Neural cell (in vitro differentiated cells): Measurements from ENCODE around the gene JMJD1C. TPM values are rescaled to one million over a fixed set of nuclear protein-coding genes. Genes with fewer than 3 reads are reported as not detected.

Experiments used
- H2AFZ ChIP-seq: fragments of 200-600, 300-800 bp; sonication (generic), shearing (Covaris generic); 2 replicates; pipeline ENCODE4 v1.6.0; 2014; ENCODE audit warnings: low read depth, mild to moderate bottlenecking, antibody characterized with exemption, low read length, moderate library complexity
- H3F3A ChIP-seq: fragments of 200-600 bp; shearing (Covaris generic); 2 replicates; pipeline ENCODE4 v1.6.1; 2016; ENCODE audit warnings: mild to moderate bottlenecking, moderate library complexity, mixed read lengths, antibody characterized with exemption, low read length; ENCODE audit not compliant: insufficient read depth, poor library complexity, severe bottlenecking
- H3K27ac ChIP-seq: fragments of 200-600, 300-800 bp; sonication (generic), shearing (Covaris generic); 2 replicates; pipeline ENCODE4 v1.5.1; 2014; ENCODE audit warnings: mild to moderate bottlenecking, low read length, moderate library complexity
- H3K27me3 ChIP-seq: fragments of 300-800, 200-600 bp; sonication (generic), shearing (Covaris generic); 2 replicates; pipeline ENCODE4 v1.6.0; 2014; ENCODE audit warnings: mild to moderate bottlenecking, low read depth, low read length, moderate library complexity; ENCODE audit not compliant: insufficient read depth
- H3K36me3 ChIP-seq: fragments of 300-800, 200-600 bp; sonication (generic), shearing (Covaris generic); 2 replicates; pipeline ENCODE4 v1.5.1; 2014; ENCODE audit warnings: mild to moderate bottlenecking, antibody characterized with exemption, low read length, moderate library complexity; ENCODE audit not compliant: insufficient read depth
- H3K4me2 ChIP-seq: fragments of 300-800, 200-600 bp; sonication (generic), shearing (Covaris generic); 2 replicates; pipeline ENCODE4 v1.6.0; 2014; ENCODE audit warnings: mild to moderate bottlenecking, low read length
- H3K4me3 ChIP-seq: fragments of 300-800, 200-600 bp; sonication (generic), shearing (Covaris generic); 2 replicates; pipeline ENCODE4 v1.5.1; 2014; ENCODE audit warnings: mild to moderate bottlenecking, low read length, moderate library complexity
- H3K79me2 ChIP-seq: fragments of 200-600 bp; shearing (Covaris generic); replicated peaks from 2 replicates; pipeline ENCODE4 v1.6.0; 2014; ENCODE audit warnings: mild to moderate bottlenecking, low read length, moderate library complexity; ENCODE audit not compliant: insufficient read depth
- H3K9ac ChIP-seq: fragments of 300-800, 200-600 bp; sonication (generic), shearing (Covaris generic); 2 replicates; pipeline ENCODE4 v1.6.1; 2016; ENCODE audit warnings: mild to moderate bottlenecking, low read length, mixed read lengths
- H3K9me2 ChIP-seq: fragments of 200-600 bp; shearing (Covaris generic); 2 replicates; pipeline ENCODE4 v1.6.1; 2016; ENCODE audit warnings: mild to moderate bottlenecking, low read length, mixed read lengths; ENCODE audit not compliant: insufficient read depth
- H3K9me3 ChIP-seq: fragments of 200-600, 300-800 bp; sonication (generic), shearing (Covaris generic); 2 replicates; pipeline ENCODE4 v1.6.1; 2016; ENCODE audit warnings: mild to moderate bottlenecking, mixed run types, low read length, moderate library complexity, mixed read lengths
- H4K20me1 ChIP-seq: fragments of 200-600 bp; shearing (Covaris generic); 2 replicates; pipeline ENCODE4 v1.6.1; 2016; ENCODE audit warnings: mild to moderate bottlenecking, mixed run types; ENCODE audit not compliant: insufficient read depth
- CTCF ChIP-seq: fragments of 450-650 bp; IDR thresholded peaks from 2 replicates; pipeline ENCODE4 v1.5.1; 2014; ENCODE audit warnings: antibody characterized with exemption, mild to moderate bottlenecking, moderate library complexity; ENCODE audit not compliant: poor library complexity, severe bottlenecking
- EP300 ChIP-seq: fragments of 450-650 bp; conservative IDR thresholded peaks from 2 replicates; pipeline ENCODE4 v1.6.1; 2014; ENCODE audit warnings: antibody characterized with exemption, mild to moderate bottlenecking, moderate library complexity; ENCODE audit not compliant: poor library complexity, severe bottlenecking
- EZH2 ChIP-seq: fragments of 200-600, 300-800 bp; shearing (Covaris generic), sonication (generic); IDR thresholded peaks from 2 replicates; pipeline ENCODE4 v1.6.1; 2014; ENCODE audit warnings: antibody characterized with exemption, low read length, borderline replicate concordance, mild to moderate bottlenecking; ENCODE audit not compliant: insufficient read depth, poor library complexity, severe bottlenecking
- MXI1 ChIP-seq: fragments of 450-650 bp; conservative IDR thresholded peaks from 2 replicates; pipeline ENCODE4 v1.6.1; 2014; ENCODE audit warnings: antibody characterized with exemption, mild to moderate bottlenecking; ENCODE audit not compliant: poor library complexity, severe bottlenecking
- POLR2AphosphoS5 ChIP-seq: IDR thresholded peaks from 2 replicates; pipeline ENCODE4 v1.6.1; 2012
- RAD21 ChIP-seq: fragments of 450-650 bp; conservative IDR thresholded peaks from 2 replicates; pipeline ENCODE4 v1.6.1; 2014; ENCODE audit warnings: antibody characterized with exemption, mild to moderate bottlenecking, moderate library complexity
- SMC3 ChIP-seq: fragments of 450-650 bp; conservative IDR thresholded peaks from 2 replicates; pipeline ENCODE4 v1.6.1; 2014; ENCODE audit warnings: antibody characterized with exemption, mild to moderate bottlenecking, moderate library complexity; ENCODE audit not compliant: poor library complexity
- TAF1 ChIP-seq: IDR thresholded peaks from 2 replicates; pipeline ENCODE4 v1.6.1; 2012; ENCODE audit warnings: low read depth
- polyA plus RNA-seq: library from polyadenylated mRNA; depleted of rRNA; stranded (reverse); fragments of >200 nt; gene quantifications from 2 replicates; pipeline ENCODE4 v1.2.3, GENCODE V29; 2014
- TF ChIP-seq, protein P1 (sequence below): IDR thresholded peaks from 2 replicates; pipeline ENCODE4 v1.6.1; 2012; ENCODE audit warnings: borderline replicate concordance

The JMJD1C gene
- polyA plus RNA-seq, 1 donor from 2014 or later, result 108 TPM

DNA sequence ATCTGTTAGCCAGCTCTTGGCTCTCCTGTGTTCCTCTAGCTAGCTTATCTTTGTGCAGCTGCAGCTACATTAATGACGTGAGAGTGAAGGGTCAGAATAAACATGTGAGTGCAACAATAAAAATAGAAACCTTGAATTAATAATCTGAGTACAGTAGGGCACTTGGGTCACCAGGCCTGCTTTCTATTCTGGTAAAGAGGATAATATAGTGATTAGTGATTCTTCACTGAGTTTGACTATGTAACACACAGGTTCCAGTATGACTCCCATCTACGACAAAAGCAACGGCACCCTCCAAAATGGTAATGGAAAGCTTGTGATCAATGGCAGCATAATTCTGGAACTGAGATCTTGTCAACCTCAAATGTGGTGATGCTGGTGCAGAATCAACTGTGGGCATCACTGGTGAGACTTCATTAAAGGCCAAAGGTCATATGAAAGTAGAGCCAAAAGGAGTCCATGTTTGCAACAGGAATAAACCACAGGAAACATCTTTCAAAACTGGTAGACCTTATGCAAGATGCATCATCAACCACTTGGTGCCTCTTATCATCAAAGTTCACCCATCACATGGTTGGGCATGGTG, 255.1 kb downstream of the JMJD1C start:
- Histone ChIP-seq H3K9me2 (no peaks in the 10 kb centered on the region), H3K9ac (no peak overlapping the region), H3K4me2 (no peak overlapping the region), H3K79me2 (no peaks in the 10 kb centered on the region), H3K27ac (no peak overlapping the region), H2AFZ (no peak overlapping the region), H3K36me3 (peaks cover 9% of the 10 kb centered on the region), H4K20me1 (no peaks in the 10 kb centered on the region), H3K27me3 (no peaks in the 10 kb centered on the region), H3K4me3 (no peak overlapping the region), H3K9me3 (no peaks in the 10 kb centered on the region), H3F3A (no peaks in the 10 kb centered on the region)
- no peak for TF ChIP-seq RAD21
- no peak for TF ChIP-seq POLR2AphosphoS5
- no peak for TF ChIP-seq MXI1
- TF ChIP-seq EZH2, result no peak
- TF ChIP-seq, protein P1, sequence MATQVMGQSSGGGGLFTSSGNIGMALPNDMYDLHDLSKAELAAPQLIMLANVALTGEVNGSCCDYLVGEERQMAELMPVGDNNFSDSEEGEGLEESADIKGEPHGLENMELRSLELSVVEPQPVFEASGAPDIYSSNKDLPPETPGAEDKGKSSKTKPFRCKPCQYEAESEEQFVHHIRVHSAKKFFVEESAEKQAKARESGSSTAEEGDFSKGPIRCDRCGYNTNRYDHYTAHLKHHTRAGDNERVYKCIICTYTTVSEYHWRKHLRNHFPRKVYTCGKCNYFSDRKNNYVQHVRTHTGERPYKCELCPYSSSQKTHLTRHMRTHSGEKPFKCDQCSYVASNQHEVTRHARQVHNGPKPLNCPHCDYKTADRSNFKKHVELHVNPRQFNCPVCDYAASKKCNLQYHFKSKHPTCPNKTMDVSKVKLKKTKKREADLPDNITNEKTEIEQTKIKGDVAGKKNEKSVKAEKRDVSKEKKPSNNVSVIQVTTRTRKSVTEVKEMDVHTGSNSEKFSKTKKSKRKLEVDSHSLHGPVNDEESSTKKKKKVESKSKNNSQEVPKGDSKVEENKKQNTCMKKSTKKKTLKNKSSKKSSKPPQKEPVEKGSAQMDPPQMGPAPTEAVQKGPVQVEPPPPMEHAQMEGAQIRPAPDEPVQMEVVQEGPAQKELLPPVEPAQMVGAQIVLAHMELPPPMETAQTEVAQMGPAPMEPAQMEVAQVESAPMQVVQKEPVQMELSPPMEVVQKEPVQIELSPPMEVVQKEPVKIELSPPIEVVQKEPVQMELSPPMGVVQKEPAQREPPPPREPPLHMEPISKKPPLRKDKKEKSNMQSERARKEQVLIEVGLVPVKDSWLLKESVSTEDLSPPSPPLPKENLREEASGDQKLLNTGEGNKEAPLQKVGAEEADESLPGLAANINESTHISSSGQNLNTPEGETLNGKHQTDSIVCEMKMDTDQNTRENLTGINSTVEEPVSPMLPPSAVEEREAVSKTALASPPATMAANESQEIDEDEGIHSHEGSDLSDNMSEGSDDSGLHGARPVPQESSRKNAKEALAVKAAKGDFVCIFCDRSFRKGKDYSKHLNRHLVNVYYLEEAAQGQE, result no peak
- no peak for TF ChIP-seq SMC3
- TF ChIP-seq CTCF, result no peak
- TF ChIP-seq TAF1, result no peak
- no peak for TF ChIP-seq EP300

DNA sequence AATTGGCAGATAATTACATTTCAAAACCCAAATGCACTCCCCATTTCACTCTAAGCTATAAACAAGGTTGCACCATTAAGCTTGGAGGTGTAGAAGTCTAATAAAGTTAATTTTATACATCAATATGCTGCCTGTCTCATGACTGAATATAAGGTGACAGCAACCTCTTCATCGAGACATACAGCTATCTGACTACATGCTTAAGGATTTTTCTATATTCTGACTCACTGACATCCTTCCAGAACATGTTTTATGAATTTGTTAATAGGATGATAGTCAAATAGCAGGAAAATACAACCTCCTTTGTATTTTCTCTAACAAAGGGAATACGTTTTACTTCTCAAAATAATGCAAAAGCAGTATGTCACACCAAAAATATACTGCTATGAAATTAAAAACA, 256.1 kb downstream of the JMJD1C start:
- H4K20me1 ChIP-seq, result no peaks in the 10 kb centered on the region
- no peaks in the 10 kb centered on the region for H3K9me3 ChIP-seq
- H3K27me3 ChIP-seq, result no peaks in the 10 kb centered on the region
- no peak overlapping the region for H3K4me2 ChIP-seq
- no peak overlapping the region for H3K9ac ChIP-seq
- no peak overlapping the region for H3K27ac ChIP-seq
- H3K79me2 ChIP-seq, result no peaks in the 10 kb centered on the region
- H3F3A ChIP-seq, result no peaks in the 10 kb centered on the region
- no peak overlapping the region for H2AFZ ChIP-seq
- TF ChIP-seq, protein P1, result no peak
- TF ChIP-seq MXI1, result no peak
- H3K36me3 ChIP-seq, result peaks cover 9% of the 10 kb centered on the region
- H3K4me3 ChIP-seq, result no peak overlapping the region
- no peaks in the 10 kb centered on the region for H3K9me2 ChIP-seq
